ENCODE results near the gene PLCB3. TPM values are rescaled to one million over a fixed set of nuclear protein-coding genes. Genes with fewer than 3 reads are reported as not detected.

The PLCB3 gene
- total and polyA plus RNA-seq, 2 of the 13 experiments (the other 11 are each of a cell fraction or from before 2014, with no cell fraction given): 7.5 to 13.8 TPM

Small RNA genes within 50 kb of the gene (small RNA-seq; reads per million reads assigned to genes)
- gene RF00019 (ENCODE audit: insufficient read depth in 2 of 3, insufficient read length in 3 of 3, low read depth in 2 of 3, low replicate concordance in 1 of 3): 0 reads per million in 3 experiments

Other genes starting within 250 kb of the PLCB3 start
- gene FLRT1, start 215.6 kb upstream of the PLCB3 start, total RNA-seq (2016; rRNA removed; fragmentation: Illumina TruSeq; extraction: Trizol): 0.02 TPM in 1 of 2 replicates, not detected in the other
- gene FLRT1, start 215.6 kb upstream of the PLCB3 start, polyA plus RNA-seq (2011; rRNA removed): 0.08 TPM in 2 replicates
- gene MACROD1, start 85.4 kb upstream of the PLCB3 start, total RNA-seq (2016; rRNA removed; fragmentation: Illumina TruSeq; extraction: Trizol): 34.5 and 39.6 TPM in 2 replicates
- 23.1 and 33.3 TPM in 2 replicates for gene MACROD1, start 85.4 kb upstream of the PLCB3 start, polyA plus RNA-seq (2011; rRNA removed)
- gene STIP1, start 65.4 kb upstream of the PLCB3 start, total RNA-seq (2016; rRNA removed; fragmentation: Illumina TruSeq; extraction: Trizol): 217 and 245 TPM in 2 replicates
- 81.1 and 83.3 TPM in 2 replicates for gene STIP1, start 65.4 kb upstream of the PLCB3 start, polyA plus RNA-seq (2011; rRNA removed)
- not detected in 2 replicates for gene FERMT3, start 44.8 kb upstream of the PLCB3 start, total RNA-seq (2016; rRNA removed; fragmentation: Illumina TruSeq; extraction: Trizol)
- 0.16 and 0.29 TPM in 2 replicates for gene FERMT3, start 44.8 kb upstream of the PLCB3 start, polyA plus RNA-seq (2011; rRNA removed)
- 21.0 and 24.8 TPM in 2 replicates for gene TRPT1, start 25.3 kb upstream of the PLCB3 start, total RNA-seq (2016; rRNA removed; fragmentation: Illumina TruSeq; extraction: Trizol)
- gene TRPT1, start 25.3 kb upstream of the PLCB3 start, polyA plus RNA-seq (2011; rRNA removed): 40.7 and 45.1 TPM in 2 replicates
- gene NUDT22, start 25.3 kb upstream of the PLCB3 start, total RNA-seq (2016; rRNA removed; fragmentation: Illumina TruSeq; extraction: Trizol): 38.5 and 39.8 TPM in 2 replicates
- gene NUDT22, start 25.3 kb upstream of the PLCB3 start, polyA plus RNA-seq (2011; rRNA removed): 33.5 and 38.6 TPM in 2 replicates
- gene DNAJC4, start 21.0 kb upstream of the PLCB3 start, total RNA-seq (2016; rRNA removed; fragmentation: Illumina TruSeq; extraction: Trizol): 7.1 and 10.3 TPM in 2 replicates
- gene DNAJC4, start 21.0 kb upstream of the PLCB3 start, polyA plus RNA-seq (2011; rRNA removed): 60.8 and 70.9 TPM in 2 replicates
- gene VEGFB, start 16.9 kb upstream of the PLCB3 start, total RNA-seq (2016; rRNA removed; fragmentation: Illumina TruSeq; extraction: Trizol): 10.1 and 11.3 TPM in 2 replicates
- 9.0 and 10.8 TPM in 2 replicates for gene VEGFB, start 16.9 kb upstream of the PLCB3 start, polyA plus RNA-seq (2011; rRNA removed)
- gene FKBP2, start 10.4 kb upstream of the PLCB3 start, total RNA-seq (2016; rRNA removed; fragmentation: Illumina TruSeq; extraction: Trizol): 29.4 and 53.3 TPM in 2 replicates
- 30.1 and 36.0 TPM in 2 replicates for gene FKBP2, start 10.4 kb upstream of the PLCB3 start, polyA plus RNA-seq (2011; rRNA removed)
- gene PPP1R14B, start 4.6 kb upstream of the PLCB3 start, total RNA-seq (2016; rRNA removed; fragmentation: Illumina TruSeq; extraction: Trizol): 120 and 148 TPM in 2 replicates
- 110 and 111 TPM in 2 replicates for gene PPP1R14B, start 4.6 kb upstream of the PLCB3 start, polyA plus RNA-seq (2011; rRNA removed)
- gene BAD, start 33.1 kb downstream of the PLCB3 start, total RNA-seq (2016; rRNA removed; fragmentation: Illumina TruSeq; extraction: Trizol): 28.5 and 33.0 TPM in 2 replicates
- gene BAD, start 33.1 kb downstream of the PLCB3 start, polyA plus RNA-seq (2011; rRNA removed): 17.9 and 21.2 TPM in 2 replicates
- gene GPR137, start 34.3 kb downstream of the PLCB3 start, total RNA-seq (2016; rRNA removed; fragmentation: Illumina TruSeq; extraction: Trizol): 10.3 and 13.2 TPM in 2 replicates
- 8.5 and 10.4 TPM in 2 replicates for gene GPR137, start 34.3 kb downstream of the PLCB3 start, polyA plus RNA-seq (2011; rRNA removed)
- not detected in 2 replicates for gene KCNK4, start 39.8 kb downstream of the PLCB3 start, total RNA-seq (2016; rRNA removed; fragmentation: Illumina TruSeq; extraction: Trizol)
- gene KCNK4, start 39.8 kb downstream of the PLCB3 start, polyA plus RNA-seq (2011; rRNA removed): not detected in 2 replicates
- gene CATSPERZ, start 48.8 kb downstream of the PLCB3 start, total RNA-seq (2016; rRNA removed; fragmentation: Illumina TruSeq; extraction: Trizol): 0.22 and 0.73 TPM in 2 replicates
- gene CATSPERZ, start 48.8 kb downstream of the PLCB3 start, polyA plus RNA-seq (2011; rRNA removed): 0.16 and 0.48 TPM in 2 replicates
- gene ESRRA, start 54.0 kb downstream of the PLCB3 start, total RNA-seq (2016; rRNA removed; fragmentation: Illumina TruSeq; extraction: Trizol): 28.3 and 36.3 TPM in 2 replicates
- 18.1 and 24.3 TPM in 2 replicates for gene ESRRA, start 54.0 kb downstream of the PLCB3 start, polyA plus RNA-seq (2011; rRNA removed)
- gene TRMT112, start 66.0 kb downstream of the PLCB3 start, total RNA-seq (2016; rRNA removed; fragmentation: Illumina TruSeq; extraction: Trizol): 409 and 492 TPM in 2 replicates
- 151 and 186 TPM in 2 replicates for gene TRMT112, start 66.0 kb downstream of the PLCB3 start, polyA plus RNA-seq (2011; rRNA removed)
- gene PRDX5, start 66.6 kb downstream of the PLCB3 start, total RNA-seq (2016; rRNA removed; fragmentation: Illumina TruSeq; extraction: Trizol): 215 and 266 TPM in 2 replicates
- 288 and 311 TPM in 2 replicates for gene PRDX5, start 66.6 kb downstream of the PLCB3 start, polyA plus RNA-seq (2011; rRNA removed)
- 4.8 and 5.2 TPM in 2 replicates for gene CCDC88B, start 88.7 kb downstream of the PLCB3 start, total RNA-seq (2016; rRNA removed; fragmentation: Illumina TruSeq; extraction: Trizol)
- 3.6 and 5.2 TPM in 2 replicates for gene CCDC88B, start 88.7 kb downstream of the PLCB3 start, polyA plus RNA-seq (2011; rRNA removed)
- gene RPS6KA4, start 107.6 kb downstream of the PLCB3 start, total RNA-seq (2016; rRNA removed; fragmentation: Illumina TruSeq; extraction: Trizol): 8.9 and 14.2 TPM in 2 replicates
- gene RPS6KA4, start 107.6 kb downstream of the PLCB3 start, polyA plus RNA-seq (2011; rRNA removed): 8.9 and 12.2 TPM in 2 replicates